ENCODE data around the gene JCAD.
"Not testable (repeated sequence)": the region's sequence is repeated elsewhere in the genome, so short reads cannot be mapped to it uniquely, and the experiment has no call there.

Gene JCAD

GRCh38 chr10:29982997-29983648 is 76.3 kb downstream of the JCAD start:
- no peak for DNase-seq (ENCODE audit: low read depth in 2 of 2)

GRCh38 chr10:29981510-29981909 is 77.9 kb downstream of the JCAD start:
- DNase-seq (ENCODE audit: low read depth in 2 of 2) = no peak

GRCh38 chr10:29980084-29980483 is 79.3 kb downstream of the JCAD start:
- DNase-seq (ENCODE audit: low read depth in 2 of 2) = no peak

- DNase-seq (ENCODE audit: low read depth in 2 of 2) = not testable (repeated sequence)
Observed at GRCh38 chr10:29979421-29979779, 80.0 kb downstream of the JCAD start.

GRCh38 chr10:29977171-29977570 is 82.2 kb downstream of the JCAD start:
- no peak for DNase-seq (ENCODE audit: low read depth in 2 of 2)

- DNase-seq (ENCODE audit: low read depth in 2 of 2) = no peak
Observed at GRCh38 chr10:29976134-29976533, 83.3 kb downstream of the JCAD start.

- DNase-seq (ENCODE audit: low read depth in 2 of 2) = no peak
Observed at GRCh38 chr10:29974773-29975172, 84.6 kb downstream of the JCAD start.

GRCh38 chr10:29973921-29974320 is 85.5 kb downstream of the JCAD start:
- no peak for DNase-seq (ENCODE audit: low read depth in 2 of 2)

GRCh38 chr10:29970576-29970975 is 88.8 kb downstream of the JCAD start:
- DNase-seq (ENCODE audit: low read depth in 2 of 2) = no peak

GRCh38 chr10:29970012-29970396 is 89.4 kb downstream of the JCAD start:
- DNase-seq (ENCODE audit: low read depth in 2 of 2) = no peak

- DNase-seq (ENCODE audit: low read depth in 2 of 2) = no peak
Observed at GRCh38 chr10:29969255-29970011, 90.0 kb downstream of the JCAD start.

GRCh38 chr10:29968585-29968984 is 90.8 kb downstream of the JCAD start:
- DNase-seq (ENCODE audit: low read depth in 2 of 2) = no peak

- DNase-seq (ENCODE audit: low read depth in 2 of 2) = no peak
Observed at GRCh38 chr10:29966269-29966668, 93.1 kb downstream of the JCAD start.
